Stimulated activated CD8-positive, alpha-beta memory T cell treated with anti-CD3 and anti-CD28 coated beads, Interleukin-7, amount 100 ng/mL, for 1 hour (primary cell): Measurements from ENCODE around the gene DENND10.
"Not testable (repeated sequence)": the region's sequence is repeated elsewhere in the genome, so short reads cannot be mapped to it uniquely, and the experiment has no call there.

ENCODE experiments used
- DNase-seq, 2 donors: peaks; one replicate each; pipeline ENCODE4 v3.0.0-alpha.2; 2020; ENCODE audit warnings: low read depth in 2 of 2

The DENND10 gene

GRCh38 chr10:119132521-119133345 lies 28.8 kb downstream of the DENND10 start:
- no peak for DNase-seq

GRCh38 chr10:119133949-119134348 lies 30.0 kb downstream of the DENND10 start:
- no peak for DNase-seq

GRCh38 chr10:119135513-119135881 lies 31.6 kb downstream of the DENND10 start:
- no peak for DNase-seq

GRCh38 chr10:119136084-119136483 lies 32.2 kb downstream of the DENND10 start:
- DNase-seq = no peak

GRCh38 chr10:119137878-119138277 lies 34.0 kb downstream of the DENND10 start:
- not testable (repeated sequence) for DNase-seq

- DNase-seq = no peak
Observed at GRCh38 chr10:119138346-119139306, 34.7 kb downstream of the DENND10 start.

- DNase-seq = peak in 1 of 2 donors; percentile 15
Observed at GRCh38 chr10:119139464-119140067, 35.7 kb downstream of the DENND10 start.

GRCh38 chr10:119140603-119141245 lies 36.8 kb downstream of the DENND10 start:
- no peak for DNase-seq

- no peak for DNase-seq
Observed at GRCh38 chr10:119143657-119144056, 39.7 kb downstream of the DENND10 start.

- DNase-seq = no peak
Observed at GRCh38 chr10:119149157-119149556, 45.2 kb downstream of the DENND10 start.

- DNase-seq = no peak
Observed at GRCh38 chr10:119149729-119150128, 45.8 kb downstream of the DENND10 start.

GRCh38 chr10:119151601-119152000 lies 47.7 kb downstream of the DENND10 start:
- DNase-seq = not testable (repeated sequence)

- DNase-seq = no peak
Observed at GRCh38 chr10:119153041-119153440, 49.1 kb downstream of the DENND10 start.

- no peak for DNase-seq
Observed at GRCh38 chr10:119153661-119154060, 49.7 kb downstream of the DENND10 start.

- no peak for DNase-seq
Observed at GRCh38 chr10:119159332-119159731, 55.4 kb downstream of the DENND10 start.

- DNase-seq = no peak
Observed at GRCh38 chr10:119161680-119162451, 58.0 kb downstream of the DENND10 start.

GRCh38 chr10:119162452-119163092 lies 58.7 kb downstream of the DENND10 start:
- no peak for DNase-seq

- DNase-seq = peak; percentile 55 to 61
Observed at GRCh38 chr10:119165171-119166117, 61.5 kb downstream of the DENND10 start, which contains the start of gene SFXN4. SFXN4 (minus strand) TSS chr10:119165714; CDS start chr10:119165647, 67 bp downstream.

- DNase-seq = no peak
Observed at GRCh38 chr10:119166118-119166500, 62.2 kb downstream of the DENND10 start.
